Liver (tissue), 3 donors: ENCODE measurements around the gene AKAP13.

Source experiments
- CTCF ChIP-seq: fragments of 150-350 bp; IDR thresholded peaks from 2 replicates; pipeline ENCODE4 v1.5.1; 2017; ENCODE audit warnings: improper control_type of control experiment, low read depth, low read length; ENCODE audit not compliant: missing input control
- EGR1 ChIP-seq, 2 donors: IDR thresholded peaks; 2 replicates each; pipeline ENCODE4 v1.6.1; 2016 to 2018; ENCODE audit warnings: antibody characterized with exemption in 2 of 2, low read depth in 2 of 2
- HNF4G ChIP-seq: IDR thresholded peaks from 2 replicates; pipeline ENCODE4 v1.6.1; 2016; ENCODE audit warnings: antibody characterized with exemption
- JUND ChIP-seq, 2 donors: IDR thresholded peaks; 2 replicates each; pipeline ENCODE4 v1.6.1; 2016; ENCODE audit warnings: antibody characterized with exemption in 2 of 2
- NR2F2 ChIP-seq: IDR thresholded peaks from 2 replicates; pipeline ENCODE4 v1.6.1; 2016; ENCODE audit warnings: antibody characterized with exemption
- RAD21 ChIP-seq, 2 donors: IDR thresholded peaks; 2 replicates each; pipeline ENCODE4 v1.6.1; 2016; ENCODE audit warnings: antibody characterized with exemption in 2 of 2, mild to moderate bottlenecking in 2 of 2
- REST ChIP-seq: IDR thresholded peaks from 2 replicates; pipeline ENCODE4 v1.6.1; 2016; ENCODE audit warnings: antibody characterized with exemption, mild to moderate bottlenecking
- RXRA ChIP-seq, 2 donors: IDR thresholded peaks; 2 replicates each; pipeline ENCODE4 v1.6.1; 2017 to 2018; ENCODE audit warnings: antibody characterized with exemption in 2 of 2, mild to moderate bottlenecking in 1 of 2
- SP1 ChIP-seq: IDR thresholded peaks from 2 replicates; pipeline ENCODE4 v1.6.1; 2018; ENCODE audit warnings: antibody characterized with exemption, mild to moderate bottlenecking
- YY1 ChIP-seq: IDR thresholded peaks from 2 replicates; pipeline ENCODE4 v1.6.1; 2016; ENCODE audit warnings: antibody characterized with exemption, mild to moderate bottlenecking
- ZBTB33 ChIP-seq: IDR thresholded peaks from 2 replicates; pipeline ENCODE4 v1.6.1; 2016; ENCODE audit warnings: antibody characterized with exemption
- donor health status: healthy.
- donor health status: healthy.

GRCh38 chr15:85525755-85526154, 145.4 kb downstream of the AKAP13 start:
- TF ChIP-seq CTCF (no peak), JUND (IDR thresholded peaks at IDR 0.05) (no peak), YY1 (no peak), ZBTB33 (no peak), SP1 (no peak), RAD21 (IDR thresholded peaks at IDR 0.05) (no peak), NR2F2 (no peak), REST (no peak), RXRA (IDR thresholded peaks at IDR 0.05) (no peak), EGR1 (IDR thresholded peaks at IDR 0.05; ENCODE audit: low read depth in 2 of 2) (no peak), HNF4G (no peak)
